OCI-LY7 (cell line): ENCODE results near the gene CDCA4. TPM values are rescaled to one million over a fixed set of nuclear protein-coding genes. Genes with fewer than 3 reads are reported as not detected.

Source experiments
- BruUV-seq: library from RNA; stranded (reverse); fragments of 400-500 nt; replicated peaks from 2 replicates; lab custom pipeline; 2021; lab: Mats Ljungman, UMichigan
- CTCF ChIA-PET: fragments of 300-600 bp; sonication (Branson Sonifier 250); formaldehyde crosslinking; loops from one replicate; lab custom pipeline; 2022; ENCODE audit warnings: antibody characterized with exemption; ENCODE audit not compliant: unreplicated experiment; lab: Charles Lee
- POLR2A ChIA-PET: fragments of 300-600 bp; sonication (Branson Sonifier 250); formaldehyde crosslinking; loops from one replicate; lab custom pipeline; 2022; ENCODE audit warnings: antibody characterized with exemption; lab: Charles Lee
- DNase-seq: peaks from one replicate; pipeline ENCODE4 v3.0.0-alpha.2; 2015; ENCODE audit warnings: low spot score
- H2AFZ ChIP-seq: fragments of 200-600 bp; sonication (generic), shearing (Covaris generic); 2 replicates; pipeline ENCODE4 v1.6.1; 2014; ENCODE audit warnings: mild to moderate bottlenecking, antibody characterized with exemption, low read length, moderate library complexity
- H3K27ac ChIP-seq: fragments of 200-600 bp; sonication (generic); 2 replicates; pipeline ENCODE4 v1.5.1; 2014; ENCODE audit warnings: mixed run types, low read depth, mild to moderate bottlenecking, moderate library complexity, low read length, inconsistent platforms; ENCODE audit not compliant: poor library complexity, severe bottlenecking
- H3K36me3 ChIP-seq: fragments of 200-600 bp; sonication (generic); 2 replicates; pipeline ENCODE4 v1.6.1; 2014; ENCODE audit warnings: mild to moderate bottlenecking, antibody characterized with exemption, low read length, moderate library complexity, mixed read lengths; ENCODE audit not compliant: insufficient read depth
- H3K4me1 ChIP-seq: fragments of 200-600 bp; sonication (generic); 2 replicates; pipeline ENCODE4 v1.5.1; 2014; ENCODE audit warnings: mild to moderate bottlenecking, low read length; ENCODE audit not compliant: insufficient read depth, poor library complexity, severe bottlenecking
- H3K4me2 ChIP-seq: fragments of 200-600 bp; sonication (generic); 2 replicates; pipeline ENCODE4 v1.6.1; 2014; ENCODE audit warnings: mild to moderate bottlenecking, low read length
- H3K4me3 ChIP-seq: fragments of 200-600 bp; sonication (generic); 2 replicates; pipeline ENCODE4 v1.5.1; 2014; ENCODE audit warnings: mild to moderate bottlenecking, low read depth, low read length; ENCODE audit not compliant: poor library complexity, severe bottlenecking
- H3K79me2 ChIP-seq: fragments of 200-600 bp; sonication (generic); 2 replicates; pipeline ENCODE4 v1.6.1; 2016; ENCODE audit warnings: low read depth, mild to moderate bottlenecking, low read length, moderate library complexity, mixed read lengths; ENCODE audit not compliant: insufficient read depth
- H3K9me2 ChIP-seq: fragments of 200-600 bp; sonication (generic); 2 replicates; pipeline ENCODE4 v1.6.1; 2016; ENCODE audit warnings: mild to moderate bottlenecking, low read length, mixed read lengths; ENCODE audit not compliant: insufficient read depth
- H3K9me3 ChIP-seq: fragments of 200-600 bp; sonication (generic); 2 replicates; pipeline ENCODE4 v1.6.1; 2014; ENCODE audit warnings: mild to moderate bottlenecking, mixed run types, low read length, mixed read lengths
- H4K20me1 ChIP-seq: fragments of 200-600 bp; sonication (generic); 2 replicates; pipeline ENCODE4 v1.6.1; 2014; ENCODE audit warnings: mild to moderate bottlenecking, antibody characterized with exemption, low read length, moderate library complexity, mixed read lengths; ENCODE audit not compliant: insufficient read depth
- CTCF ChIP-seq: fragments of 200-600 bp; sonication (generic); conservative IDR thresholded peaks from 2 replicates; pipeline ENCODE4 v1.5.1; 2014; ENCODE audit warnings: mild to moderate bottlenecking, antibody characterized with exemption, low read length, moderate library complexity, mixed read lengths
- EZH2phosphoT487 ChIP-seq: fragments of 200-600 bp; sonication (generic); IDR thresholded peaks from 2 replicates; pipeline ENCODE4 v1.6.1; 2018; ENCODE audit warnings: low read depth, borderline replicate concordance, mild to moderate bottlenecking, mixed run types, antibody characterized with exemption, low read length, moderate library complexity, mixed read lengths
- intact Hi-C: fragments of 100-400 bp; cut with micrococcal nuclease; formaldehyde crosslinking; loops from one replicate; pipeline ENCODE4 v1.10.0; 2022; ENCODE audit not compliant: unreplicated experiment
- total RNA-seq, 2 experiments: library from RNA; depleted of rRNA in 1 of 2; stranded (reverse); fragments of >200 nt in 1 of 2; shearing (Covaris generic) in 1 of 2; gene quantifications; 2 replicates each; pipeline ENCODE4 v1.2.3, GENCODE V29; 2014 to 2022

CDCA4 gene
- total RNA-seq, 2 experiments from 2014 or later, result 74.0 to 109 TPM

GRCh38 chr14:105025429-105025828, 4.5 kb upstream of the CDCA4 start:
- Histone ChIP-seq H3K9me2 (no peaks in the 10 kb centered on the region), H3K9me3 (no peaks in the 10 kb centered on the region), H4K20me1 (no peaks in the 10 kb centered on the region), H3K79me2 (peaks cover 19% of the 10 kb centered on the region), H2AFZ (no peak overlapping the region), H3K4me3 (no peak overlapping the region), H3K27ac (no peak overlapping the region), H3K4me2 (no peak overlapping the region), H3K36me3 (0 out of 2 replicates have a peak, but pooled peaks cover 4% of the 10 kb centered on the region), H3K4me1 (peaks cover 34% of the 10 kb centered on the region)
- BruUV-seq, result no TSS peak
- CTCF ChIA-PET, result no interaction called here
- intact Hi-C loops, result loop anchor here (10.0 kb wide), 1 partner anchor 271 kb away; the partner anchor contains the start of gene SIVA1
- no peak for TF ChIP-seq CTCF
- no peak for TF ChIP-seq EZH2phosphoT487
- no peak for DNase-seq
- POLR2A ChIA-PET, result no interaction called here

GRCh38 chr14:105023791-105024480, 3.1 kb upstream of the CDCA4 start:
- peaks cover 37% of the 10 kb centered on the region for H3K4me1 ChIP-seq
- CTCF ChIA-PET, result no interaction called here
- H3K4me2 ChIP-seq, result no peak overlapping the region

More at GRCh38 chr14:105023791-105024480, 3.1 kb upstream of the CDCA4 start:
- no peaks in the 10 kb centered on the region for H3K9me3 ChIP-seq
- no peak for DNase-seq
- H3K36me3 ChIP-seq, result peaks cover 18% of the 10 kb centered on the region
- intact Hi-C loops, result loop anchor here (10.0 kb wide), 1 partner anchor 269 kb away; the partner anchor contains the start of gene SIVA1
- POLR2A ChIA-PET, result interaction anchor here (0.9 kb wide), 1 partner anchor 10 kb away, joined by 3 read pairs; no protein-coding TSS in a partner anchor
- BruUV-seq, result no TSS peak
- no peak overlapping the region for H3K4me3 ChIP-seq
- TF ChIP-seq EZH2phosphoT487 (no peak), CTCF (no peak)
- peaks cover 13% of the 10 kb centered on the region for H4K20me1 ChIP-seq
- H2AFZ ChIP-seq, result no peak overlapping the region
- no peaks in the 10 kb centered on the region for H3K9me2 ChIP-seq
- no peak overlapping the region for H3K27ac ChIP-seq
- peaks cover 34% of the 10 kb centered on the region for H3K79me2 ChIP-seq
